GM12872 (cell line): Measurements from ENCODE around the gene TEAD4.

Source experiments
- TF ChIP-seq, protein P1 (sequence below): IDR thresholded peaks from 3 replicates; pipeline ENCODE4 v1.5.1; 2011; ENCODE audit warnings: low read depth, mild to moderate bottlenecking, low read length, moderate library complexity; ENCODE audit not compliant: insufficient read depth

TEAD4 gene

DNA sequence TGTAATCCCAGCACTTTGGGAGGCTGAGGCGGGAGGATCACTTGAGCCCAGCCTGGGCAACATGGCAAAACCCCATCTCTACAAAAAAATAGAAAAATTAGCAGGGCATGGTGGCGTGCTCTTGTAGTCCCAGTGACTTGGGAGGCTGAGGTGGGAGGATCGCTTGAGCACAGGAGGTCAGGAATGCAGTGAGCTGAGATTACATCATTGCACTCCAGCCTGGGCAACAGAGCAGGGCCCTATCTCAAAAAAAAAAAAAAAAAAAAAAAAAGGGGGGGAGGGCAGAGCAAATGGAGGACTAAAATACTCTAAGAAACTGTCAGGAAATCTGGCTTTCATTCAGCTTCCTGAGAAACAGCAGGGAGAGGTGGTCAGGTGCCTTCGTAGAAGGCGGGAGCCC lies 86.3 kb downstream of the TEAD4 start:
- TF ChIP-seq, protein P1, sequence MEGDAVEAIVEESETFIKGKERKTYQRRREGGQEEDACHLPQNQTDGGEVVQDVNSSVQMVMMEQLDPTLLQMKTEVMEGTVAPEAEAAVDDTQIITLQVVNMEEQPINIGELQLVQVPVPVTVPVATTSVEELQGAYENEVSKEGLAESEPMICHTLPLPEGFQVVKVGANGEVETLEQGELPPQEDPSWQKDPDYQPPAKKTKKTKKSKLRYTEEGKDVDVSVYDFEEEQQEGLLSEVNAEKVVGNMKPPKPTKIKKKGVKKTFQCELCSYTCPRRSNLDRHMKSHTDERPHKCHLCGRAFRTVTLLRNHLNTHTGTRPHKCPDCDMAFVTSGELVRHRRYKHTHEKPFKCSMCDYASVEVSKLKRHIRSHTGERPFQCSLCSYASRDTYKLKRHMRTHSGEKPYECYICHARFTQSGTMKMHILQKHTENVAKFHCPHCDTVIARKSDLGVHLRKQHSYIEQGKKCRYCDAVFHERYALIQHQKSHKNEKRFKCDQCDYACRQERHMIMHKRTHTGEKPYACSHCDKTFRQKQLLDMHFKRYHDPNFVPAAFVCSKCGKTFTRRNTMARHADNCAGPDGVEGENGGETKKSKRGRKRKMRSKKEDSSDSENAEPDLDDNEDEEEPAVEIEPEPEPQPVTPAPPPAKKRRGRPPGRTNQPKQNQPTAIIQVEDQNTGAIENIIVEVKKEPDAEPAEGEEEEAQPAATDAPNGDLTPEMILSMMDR = no peak

DNA sequence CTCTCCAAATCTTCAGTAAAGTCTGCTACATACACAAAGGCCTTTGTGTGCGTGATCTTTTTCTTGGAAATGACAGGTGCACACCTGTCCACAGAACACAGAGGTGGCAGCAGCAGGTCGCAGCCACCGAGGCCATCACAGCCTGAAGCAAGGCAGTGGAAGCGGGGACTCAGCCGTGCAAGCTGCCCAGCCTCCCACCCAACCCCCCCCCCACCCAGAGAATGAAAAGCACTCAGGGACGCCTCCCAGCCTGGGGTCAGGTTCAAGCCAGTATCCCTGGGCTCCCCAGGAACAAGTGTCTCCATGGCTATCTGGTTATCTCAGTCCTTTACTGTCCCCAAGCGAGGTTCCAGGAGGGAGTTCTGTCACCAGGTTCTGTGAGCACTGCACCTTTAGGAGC lies 86.8 kb downstream of the TEAD4 start:
- TF ChIP-seq, protein P1 = no peak

DNA sequence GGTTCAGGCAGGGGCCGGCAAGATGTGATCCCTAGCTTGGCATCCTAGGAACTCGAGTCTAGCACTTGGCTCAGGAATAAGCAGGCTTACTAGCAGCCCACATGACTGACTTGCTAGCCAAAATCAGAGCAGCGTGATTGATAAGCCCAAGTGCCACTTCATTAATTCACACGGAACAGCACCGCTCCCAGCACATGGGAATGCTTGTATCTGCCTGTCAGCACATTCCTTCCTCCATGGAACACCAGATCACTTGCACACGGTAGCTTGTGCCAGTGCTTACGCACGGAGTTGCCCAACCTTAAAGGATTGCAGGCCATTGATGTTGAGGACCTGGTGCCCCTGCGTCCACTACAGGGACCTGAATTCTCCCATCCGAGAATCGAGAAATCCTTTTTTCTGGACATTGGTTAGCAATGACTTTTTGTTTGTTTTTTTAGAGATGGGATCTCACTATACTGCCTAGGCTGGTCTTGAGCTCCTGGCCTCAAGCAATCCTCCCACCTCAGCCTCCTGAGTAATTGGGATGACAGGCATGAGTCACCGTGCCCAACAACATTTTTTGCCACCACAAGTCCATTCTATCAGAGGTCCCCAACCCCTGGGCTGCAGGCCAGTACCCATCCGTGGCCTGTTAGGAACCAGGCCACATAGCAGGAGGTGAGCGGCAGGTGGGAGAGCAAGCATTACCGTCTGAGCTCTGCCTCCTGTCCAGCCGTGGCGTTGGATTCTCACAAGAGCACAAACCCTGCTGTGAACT lies 87.4 kb downstream of the TEAD4 start:
- TF ChIP-seq, protein P1 = no peak

DNA sequence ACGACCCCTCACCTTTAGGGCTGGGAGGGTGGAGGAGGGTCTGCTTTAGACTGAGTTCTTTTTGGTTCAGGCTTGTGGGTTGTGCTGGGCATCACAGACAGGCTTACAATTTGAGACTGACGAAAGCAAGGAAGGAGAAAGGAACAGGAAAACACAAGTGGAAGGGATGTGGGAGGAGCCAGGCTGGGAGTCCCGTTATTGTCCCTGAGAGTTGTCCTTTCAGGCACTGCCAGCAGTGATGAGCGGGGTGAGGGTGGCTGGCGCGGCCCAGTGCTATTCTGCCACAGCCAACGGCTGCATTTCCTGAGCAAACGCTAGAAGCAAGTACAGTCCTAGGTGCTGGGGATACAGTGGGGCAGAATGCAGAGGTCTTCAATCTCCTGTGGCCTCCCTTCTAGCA lies 88.8 kb downstream of the TEAD4 start:
- TF ChIP-seq, protein P1 = no peak

DNA sequence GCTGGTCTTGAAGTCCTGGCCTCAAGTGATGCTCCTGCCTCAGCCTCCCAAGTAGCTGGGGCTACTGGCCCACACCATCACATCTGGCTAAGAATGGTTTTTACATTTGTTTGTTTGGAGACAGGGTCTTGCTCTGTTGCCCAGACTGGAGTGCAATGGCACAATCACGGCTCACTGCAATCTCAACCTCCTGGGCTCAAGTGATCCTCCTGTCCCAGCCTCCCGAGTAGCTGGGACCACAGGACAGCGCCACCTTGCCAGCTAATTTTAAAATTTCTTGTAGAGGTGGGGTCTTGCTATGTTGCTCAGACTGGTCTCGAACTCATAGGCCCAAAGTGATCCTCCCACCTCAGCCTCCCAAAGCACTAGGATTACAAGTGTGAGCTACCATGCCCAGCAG lies 89.3 kb downstream of the TEAD4 start:
- TF ChIP-seq, protein P1 = no peak

DNA sequence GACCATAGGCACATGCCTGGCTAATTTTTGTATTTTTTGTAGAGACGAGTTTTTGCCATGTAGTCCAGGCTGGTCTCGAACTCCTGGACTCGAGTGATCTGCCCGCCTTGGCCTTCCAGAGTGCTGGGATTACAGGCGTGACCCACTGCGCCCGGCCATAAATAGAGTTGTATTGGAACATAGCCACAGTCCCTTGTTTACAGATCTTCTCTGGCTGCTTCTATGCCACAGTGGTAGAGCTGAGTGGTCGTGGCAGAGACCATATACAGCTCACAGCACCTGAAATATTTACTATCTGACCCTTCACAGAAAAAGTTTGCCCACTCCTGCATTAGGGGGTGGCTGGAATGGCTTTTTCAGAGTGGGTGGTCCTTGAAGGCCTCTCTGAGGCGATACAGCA lies 90.0 kb downstream of the TEAD4 start:
- TF ChIP-seq, protein P1 = no peak

DNA sequence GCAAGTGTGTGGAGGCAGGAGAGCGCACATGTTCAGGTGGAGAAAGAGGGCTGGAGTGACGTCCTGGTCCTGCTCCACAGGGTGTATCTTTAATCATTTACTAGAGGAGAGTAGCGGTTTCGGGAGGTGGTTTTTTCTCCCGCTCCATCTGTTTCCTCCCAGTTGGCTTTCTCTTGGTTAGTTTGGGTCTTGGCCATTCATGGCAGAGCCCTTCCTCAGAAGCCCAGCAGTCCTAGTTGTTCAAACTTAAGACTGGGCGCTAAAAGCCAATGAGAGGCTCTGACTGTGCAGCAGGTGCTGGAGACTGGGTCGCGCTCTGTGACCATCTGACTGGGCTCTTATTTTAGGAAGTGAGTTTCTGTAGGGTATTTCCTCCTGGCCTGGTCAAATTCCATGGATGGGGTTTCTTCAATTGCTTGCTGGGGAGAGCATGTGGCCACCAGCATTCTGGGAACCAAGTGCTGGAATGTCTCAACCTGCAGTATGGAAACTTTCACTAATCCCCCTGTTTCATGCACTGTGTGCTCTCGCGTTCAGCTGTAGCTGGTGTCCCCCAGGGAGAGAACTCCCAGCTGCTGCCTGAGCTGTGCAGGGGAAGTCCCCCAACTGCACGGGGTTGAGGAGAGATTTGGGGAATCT lies 90.5 kb downstream of the TEAD4 start:
- TF ChIP-seq, protein P1 = no peak
